ENCODE data around the gene NUP93. TPM values are rescaled to one million over a fixed set of nuclear protein-coding genes. Genes with fewer than 3 reads are reported as not detected.
A peak's percentile ranks its signal among the peaks of the same experiment; 100 is the strongest.

Gene NUP93
- polyA plus RNA-seq, 1 of the 3 experiments (the other 2 are of a cell fraction): 43.1 TPM

GRCh38 chr16:56771558-56772279, 41.8 kb downstream of the NUP93 start:
- ChIA-PET CTCF (no interaction called here), POLR2A (interaction anchor here (0.5 kb wide), 1 partner anchor 156 kb away, joined by 3 read pairs; no protein-coding TSS in a partner anchor)
- 95% methylated on average over 5 of the region's 5 CpGs for WGBS (ENCODE audit: low lambda C conversion rate)
- Histone ChIP-seq H3K9ac (no peak overlapping the region), H3K9me2 (no peaks in the 10 kb centered on the region), H3K27ac (ENCODE audit: low read depth in 2 of 2, low read length in 1 of 2) (no peak overlapping the region), H3K27me3 (ENCODE audit: insufficient read depth) (no peaks in the 10 kb centered on the region), H4K20me1 (ENCODE audit: insufficient read depth) (no peaks in the 10 kb centered on the region), H3F3A (replicated peaks; ENCODE audit: insufficient read depth) (no peaks in the 10 kb centered on the region), H3K79me2 (ENCODE audit: insufficient read depth) (peaks cover 24% of the 10 kb centered on the region; the same call in 1 of the 2 replicates), H2AFZ (ENCODE audit: low read depth) (no peak overlapping the region), H3K9me3 (no peaks in the 10 kb centered on the region), H3K4me3 (ENCODE audit: low read depth in 2 of 2, low read length in 1 of 2) (no peak overlapping the region; a peak in 1 of 4 replicates), H3K36me3 (replicated peaks in 1 of 2; ENCODE audit: control insufficient read depth in 1 of 2, insufficient read depth in 2 of 2, low read length in 1 of 2) (no peaks in the 10 kb centered on the region), H3K4me1 (ENCODE audit: control insufficient read depth in 1 of 2, insufficient read depth in 2 of 2, low read depth in 1 of 2, low read length in 1 of 2) (peaks cover 5 to 12% of the 10 kb centered on the region in 2 experiments; a peak in 3 of 4 replicates), H3K4me2 (peak overlapping the region; percentile 21; the same call in 1 of the 2 replicates)
- no peak for TF ChIP-seq RAD21 (IDR thresholded peaks at IDR 0.05; ENCODE audit: low read length)
- no peak for TF ChIP-seq SIN3A (IDR thresholded peaks at IDR 0.05; ENCODE audit: borderline replicate concordance, low read depth, low read length)
- TF ChIP-seq ZBTB33 (IDR thresholded peaks at IDR 0.05; ENCODE audit: borderline replicate concordance, low read depth): no peak
- no peak for TF ChIP-seq RCOR1 (IDR thresholded peaks at IDR 0.05; ENCODE audit: low read length)
- no peak for TF ChIP-seq MEF2A (IDR thresholded peaks at IDR 0.05; ENCODE audit: borderline replicate concordance, low read depth)
- TF ChIP-seq USF2 (IDR thresholded peaks at IDR 0.05; ENCODE audit: borderline replicate concordance, low read depth, low read length): no peak
- TF ChIP-seq FOSL2 (IDR thresholded peaks at IDR 0.05; ENCODE audit: borderline replicate concordance, low read depth): no peak
- TF ChIP-seq PBX3 (IDR thresholded peaks at IDR 0.05): no peak
- no peak for TF ChIP-seq TCF12 (IDR thresholded peaks at IDR 0.05)
- no peak for TF ChIP-seq CTCF (IDR thresholded peaks at IDR 0.05)
- no peak for DNase-seq
